GM21367 (cell line): ENCODE measurements around the gene DCLRE1A.

Experiments
- ATAC-seq: cut with Tn5 transposase; IDR thresholded peaks from one replicate; pipeline ENCODE4 v1.9.1; 2021; ENCODE audit not compliant: unreplicated experiment

DCLRE1A gene

GRCh38 chr10:113854013-113854760 is at the start of gene DCLRE1A, which contains the start of gene NHLRC2:
TSS of gene DCLRE1A (minus strand) at chr10:113854082. CDS start at chr10:113853182, 900 bp downstream.
TSS of gene NHLRC2 (plus strand) at chr10:113854661. CDS start at chr10:113854873, 212 bp downstream.
- ATAC-seq, result peak; percentile 25

- no peak for ATAC-seq
Measured at GRCh38 chr10:113899952-113900598, 46.2 kb upstream of the DCLRE1A start.

- no peak for ATAC-seq
Measured at GRCh38 chr10:113897693-113898618, 44.1 kb upstream of the DCLRE1A start.

GRCh38 chr10:113895018-113895417 is 41.1 kb upstream of the DCLRE1A start:
- no peak for ATAC-seq

- no peak for ATAC-seq
Measured at GRCh38 chr10:113894581-113894980, 40.7 kb upstream of the DCLRE1A start.

- no peak for ATAC-seq
Measured at GRCh38 chr10:113893570-113893969, 39.7 kb upstream of the DCLRE1A start.

- ATAC-seq, result no peak
Measured at GRCh38 chr10:113891476-113891875, 37.6 kb upstream of the DCLRE1A start.

GRCh38 chr10:113890769-113891168 is 36.9 kb upstream of the DCLRE1A start:
- no peak for ATAC-seq

- no peak for ATAC-seq
Measured at GRCh38 chr10:113889911-113890310, 36.0 kb upstream of the DCLRE1A start.

GRCh38 chr10:113882240-113882639 is 28.4 kb upstream of the DCLRE1A start:
- no peak for ATAC-seq

GRCh38 chr10:113880236-113880635 is 26.4 kb upstream of the DCLRE1A start:
- no peak for ATAC-seq

GRCh38 chr10:113879691-113880090 is 25.8 kb upstream of the DCLRE1A start:
- peak; percentile 83 for ATAC-seq

GRCh38 chr10:113876461-113876860 is 22.6 kb upstream of the DCLRE1A start:
- ATAC-seq, result no peak

- no peak for ATAC-seq
Measured at GRCh38 chr10:113875212-113875611, 21.3 kb upstream of the DCLRE1A start.

GRCh38 chr10:113872139-113873030 is 18.5 kb upstream of the DCLRE1A start:
- ATAC-seq, result no peak

GRCh38 chr10:113869789-113870188 is 15.9 kb upstream of the DCLRE1A start:
- ATAC-seq, result no peak

- ATAC-seq, result no peak
Measured at GRCh38 chr10:113867904-113868303, 14.0 kb upstream of the DCLRE1A start.

- no peak for ATAC-seq
Measured at GRCh38 chr10:113866551-113867394, 12.9 kb upstream of the DCLRE1A start.

GRCh38 chr10:113865901-113866300 is 12.0 kb upstream of the DCLRE1A start:
- ATAC-seq, result no peak
